ENCODE measurements around the gene IFITM10. TPM values are rescaled to one million over a fixed set of nuclear protein-coding genes. Genes with fewer than 3 reads are reported as not detected.

IFITM10 gene
- total RNA-seq, 1 experiment from 2014 or later, result 0.58 TPM

DNA sequence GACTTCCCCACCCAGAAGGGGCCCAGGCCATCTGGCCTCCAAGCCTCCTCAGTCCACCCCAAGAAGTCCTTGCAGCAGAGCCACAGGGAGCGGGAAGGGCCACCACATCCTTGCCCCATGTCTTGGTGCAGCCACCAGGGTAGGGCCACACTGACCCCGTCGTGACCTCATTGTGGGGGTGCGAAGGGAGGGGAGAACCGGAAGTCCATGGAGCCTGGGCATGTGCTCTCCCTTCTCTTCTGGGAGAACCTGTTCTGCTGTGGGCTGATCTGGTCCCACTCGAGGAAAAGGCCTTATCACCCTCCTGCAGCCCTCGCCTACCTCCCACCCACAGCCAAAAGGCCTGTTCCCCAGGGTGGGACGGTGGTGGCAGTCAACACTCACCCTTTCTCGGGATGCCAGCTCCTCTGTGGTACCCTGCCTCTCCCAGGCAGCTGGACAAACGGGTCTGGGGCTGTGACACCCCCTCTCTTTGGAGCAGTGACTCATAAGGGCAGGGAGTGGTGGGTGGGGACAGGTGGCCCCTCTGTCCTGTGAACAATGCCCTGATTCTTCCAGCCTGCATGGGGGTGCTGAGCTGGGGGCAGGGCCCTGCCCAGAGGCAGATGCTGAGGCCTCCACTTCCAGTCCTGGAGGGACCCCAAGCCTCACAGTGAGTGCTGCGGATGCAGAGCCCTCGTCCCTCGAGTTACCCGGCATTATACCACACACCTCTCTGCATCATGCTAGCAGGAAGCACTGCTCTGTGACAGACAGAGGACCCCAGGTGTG is 27.9 kb upstream of the IFITM10 start:
- DNase-seq (ENCODE audit: low read depth), result peak; percentile 30

- no peak for DNase-seq (ENCODE audit: low read depth)
Observed at GRCh38 chr11:1777737-1778136, 27.3 kb upstream of the IFITM10 start.

DNA sequence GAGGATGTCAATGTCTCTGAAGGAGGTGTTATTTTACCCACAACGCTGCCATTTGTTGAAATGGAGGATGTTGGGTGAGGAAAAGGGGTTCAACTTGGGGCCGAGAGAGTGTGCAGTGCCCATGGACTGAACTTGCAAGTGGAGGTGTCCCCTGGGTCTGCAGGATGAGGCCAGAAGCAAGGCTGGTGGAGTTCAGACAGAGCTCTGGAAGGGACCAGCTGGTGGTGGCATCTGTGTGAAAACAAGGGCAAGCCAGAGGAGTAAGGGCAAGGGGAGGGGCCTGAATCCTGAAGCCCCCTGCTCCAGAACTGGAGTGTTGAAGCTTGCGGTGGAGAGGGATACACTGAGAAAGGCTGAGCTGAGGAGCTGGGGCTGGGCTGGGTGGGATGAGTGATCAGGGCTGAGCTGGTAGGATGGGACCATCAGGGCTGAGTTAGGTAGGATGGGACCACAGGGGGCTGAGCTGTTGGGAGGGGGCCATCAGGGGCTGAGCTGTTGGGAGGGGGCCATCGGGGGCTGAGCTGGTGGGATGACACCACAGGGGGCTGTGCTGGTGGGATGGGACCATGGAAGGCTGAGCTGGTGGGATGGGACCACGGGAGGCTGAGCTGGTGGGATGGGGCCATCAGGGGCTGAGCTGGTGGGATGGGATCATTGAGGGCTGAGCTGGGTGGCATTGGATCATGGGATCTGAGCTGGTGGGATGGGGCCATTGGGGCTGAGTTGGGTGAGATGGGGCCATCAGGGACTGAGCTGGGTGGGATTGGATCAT is 26.7 kb upstream of the IFITM10 start:
- DNase-seq (ENCODE audit: low read depth), result no peak

- DNase-seq (ENCODE audit: low read depth), result no peak
Observed at GRCh38 chr11:1776331-1776851, 26.0 kb upstream of the IFITM10 start.

DNA sequence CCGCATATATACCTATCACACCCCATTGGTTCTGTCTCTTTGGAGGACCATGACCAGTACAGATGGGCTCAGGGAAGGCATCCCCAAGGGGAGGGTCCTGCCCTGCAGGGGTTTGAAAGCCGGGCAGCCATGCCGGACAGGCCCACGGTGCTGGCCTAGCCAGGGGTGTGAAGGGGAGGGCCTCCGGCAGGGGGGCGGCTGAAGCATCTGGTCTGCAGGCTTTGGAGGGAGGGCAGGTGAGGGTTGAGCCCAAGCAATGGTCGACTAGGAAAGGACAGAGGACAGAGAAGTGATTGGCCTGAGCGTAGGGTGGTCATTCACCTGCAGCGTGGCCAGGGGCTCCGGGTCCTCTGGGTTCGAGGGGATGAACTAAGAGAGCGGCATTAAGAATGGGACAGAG is 24.5 kb upstream of the IFITM10 start:
- DNase-seq (ENCODE audit: low read depth), result no peak

GRCh38 chr11:1773994-1774550 is 23.7 kb upstream of the IFITM10 start:
- no peak for DNase-seq (ENCODE audit: low read depth)

DNA sequence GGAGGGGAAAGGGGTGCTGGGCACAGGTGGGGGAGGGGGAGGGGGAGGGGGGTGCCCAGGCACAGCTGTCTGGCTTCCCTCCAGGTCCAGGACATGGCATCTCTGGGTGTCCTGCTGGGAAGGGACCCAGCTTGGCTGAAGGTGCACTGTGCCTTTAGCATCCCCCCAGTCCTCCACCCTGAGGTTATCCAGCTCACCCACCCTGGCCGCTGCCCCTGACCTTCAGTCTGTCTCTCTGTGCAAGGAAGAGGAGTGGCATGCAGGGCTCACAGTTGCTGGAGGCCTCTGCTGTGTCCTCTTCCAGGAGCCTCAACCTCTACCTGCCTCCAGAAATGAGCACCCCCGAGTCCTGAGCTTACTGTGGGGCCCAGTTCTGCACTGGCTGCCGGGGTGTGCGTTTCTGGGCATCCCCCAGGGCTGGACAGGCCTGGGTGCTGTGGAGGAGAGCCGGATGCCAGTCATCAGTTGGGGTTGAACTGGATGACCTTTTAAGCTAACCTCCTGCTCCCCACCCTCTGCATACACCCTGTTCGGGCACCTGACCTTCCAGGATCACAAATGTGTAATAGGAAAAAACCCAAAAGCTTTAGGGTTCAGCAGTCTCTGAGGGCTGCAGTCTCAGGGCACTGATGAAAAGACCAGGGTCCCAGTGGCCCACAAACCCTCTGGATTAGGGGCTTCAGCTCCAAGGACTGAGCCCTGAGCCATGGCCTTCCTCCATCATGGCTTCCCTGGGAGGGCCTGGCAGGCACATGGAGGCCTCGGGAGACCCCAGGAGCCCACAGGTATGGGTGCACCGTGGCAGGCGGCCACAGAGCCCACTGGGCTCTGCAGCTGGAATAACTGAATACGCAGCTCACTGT is 23.0 kb upstream of the IFITM10 start:
- no peak for DNase-seq (ENCODE audit: low read depth)

- peak; percentile 96 for DNase-seq (ENCODE audit: low read depth)
Observed at GRCh38 chr11:1772270-1773130, 22.1 kb upstream of the IFITM10 start.

DNA sequence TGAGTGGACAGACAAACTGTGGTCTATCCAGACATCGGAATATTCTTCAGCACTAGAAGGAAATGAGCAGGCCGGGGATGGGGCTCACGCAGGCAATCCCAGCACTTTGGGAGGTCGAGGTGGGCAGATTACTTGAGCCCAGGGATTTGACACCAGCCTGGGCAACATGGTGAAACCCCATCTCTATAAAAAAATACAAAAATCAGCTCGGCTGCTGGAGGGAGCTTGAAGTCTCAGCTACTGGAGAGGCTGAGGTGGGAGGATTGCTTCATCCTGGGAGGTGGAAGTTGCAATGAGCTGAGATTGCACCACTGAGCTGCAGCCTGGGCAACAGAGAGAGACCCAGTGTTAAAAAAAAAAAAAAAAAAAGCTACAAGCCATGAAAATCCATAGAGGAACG is 21.3 kb upstream of the IFITM10 start:
- peak; percentile 71 for DNase-seq (ENCODE audit: low read depth)

- no peak for DNase-seq (ENCODE audit: low read depth)
Observed at GRCh38 chr11:1771273-1771672, 20.9 kb upstream of the IFITM10 start.

- no peak for DNase-seq (ENCODE audit: low read depth)
Observed at GRCh38 chr11:1770528-1770927, 20.1 kb upstream of the IFITM10 start.

GRCh38 chr11:1770061-1770460 is 19.7 kb upstream of the IFITM10 start:
- DNase-seq (ENCODE audit: low read depth), result no peak

DNA sequence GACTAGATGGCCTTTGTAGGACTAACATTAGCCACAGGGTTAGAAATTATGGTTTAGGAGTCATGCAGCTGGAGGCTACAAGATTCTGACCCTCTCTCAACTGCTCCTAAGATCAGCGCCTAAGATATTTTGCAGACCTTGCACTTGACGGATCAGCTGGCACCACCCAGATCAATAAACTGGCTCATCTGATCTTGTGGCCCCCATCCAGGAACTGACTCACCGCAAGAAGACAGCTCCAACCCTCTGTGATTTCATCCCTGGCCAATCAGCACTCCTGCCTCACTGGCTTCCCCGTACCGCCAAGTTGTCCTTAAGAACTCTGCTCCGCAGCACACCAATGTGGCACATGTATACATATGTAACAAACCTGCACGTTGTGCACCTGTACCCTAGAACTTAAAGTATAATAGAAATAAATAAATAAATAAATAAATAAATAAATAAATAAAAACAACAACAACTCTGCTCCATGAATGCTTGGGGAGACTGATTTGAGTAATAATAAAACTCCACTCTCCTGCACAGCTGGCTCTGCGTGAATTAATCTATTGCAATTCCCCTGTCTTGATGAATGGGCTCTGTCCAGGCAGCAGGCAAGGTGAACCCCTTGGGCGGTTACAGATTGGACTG is 19.0 kb upstream of the IFITM10 start:
- peak; percentile 29 for DNase-seq (ENCODE audit: low read depth)

DNA sequence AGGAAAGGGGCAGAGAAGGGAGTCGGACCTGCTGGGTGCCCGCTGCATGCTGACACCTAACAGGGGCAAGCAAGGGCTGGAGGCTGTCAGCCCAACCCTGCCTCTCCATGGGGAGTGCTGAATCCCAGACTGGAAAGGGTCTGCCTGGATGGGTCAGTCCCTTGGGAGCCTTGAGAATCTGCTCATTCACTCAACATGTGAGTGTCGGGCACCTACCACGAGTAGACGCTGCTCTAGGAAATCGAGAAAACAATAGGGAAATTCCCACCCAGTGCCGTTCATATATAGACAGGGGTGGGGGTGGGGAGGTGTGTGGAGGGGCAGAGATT is 17.7 kb upstream of the IFITM10 start:
- no peak for DNase-seq (ENCODE audit: low read depth)

DNA sequence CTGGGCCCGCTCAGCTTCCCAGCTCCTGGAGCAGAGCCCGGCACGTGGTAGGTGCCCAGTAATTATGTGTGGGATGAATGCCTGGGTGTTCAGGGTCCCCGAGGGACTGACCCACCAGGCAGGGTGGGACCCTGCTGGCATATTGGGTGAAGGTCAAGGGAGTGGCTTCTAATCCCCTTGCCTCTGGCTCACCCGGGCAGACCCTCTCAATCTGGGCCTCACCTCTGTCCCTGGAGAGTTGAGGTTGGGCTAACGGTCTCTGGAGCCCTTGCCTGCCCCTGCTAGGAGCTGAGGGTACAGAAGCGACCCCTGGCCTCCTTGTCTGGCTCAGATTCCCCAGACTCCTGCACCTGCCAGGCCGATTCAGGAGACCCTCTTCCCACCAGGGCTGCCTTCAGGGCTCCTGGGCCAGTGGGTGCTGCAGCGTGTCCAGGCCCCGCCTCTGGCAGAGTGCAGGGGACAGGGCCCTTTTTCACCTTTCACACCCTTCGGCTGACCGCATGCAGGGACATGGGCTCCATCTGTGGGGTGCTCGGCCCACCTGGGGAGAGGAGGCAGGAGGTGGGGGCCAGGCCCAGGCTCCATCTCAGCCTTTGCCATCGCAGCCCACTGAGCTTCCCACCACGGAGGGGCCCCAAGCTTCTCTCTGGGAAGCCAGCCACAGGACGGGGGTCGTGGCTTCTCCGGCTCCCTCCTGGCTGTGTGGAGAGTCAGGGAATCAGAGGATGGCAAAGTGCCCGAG is 17.2 kb upstream of the IFITM10 start:
- no peak for DNase-seq (ENCODE audit: low read depth)

GRCh38 chr11:1766719-1767398 is 16.5 kb upstream of the IFITM10 start:
- DNase-seq (ENCODE audit: low read depth), result no peak

- no peak for DNase-seq (ENCODE audit: low read depth)
Observed at GRCh38 chr11:1765871-1766718, 15.7 kb upstream of the IFITM10 start.

All from HT1080 (cell line).